ENCODE measurements around the gene NCAPG2.

NCAPG2 gene

GRCh38 chr7:158730383-158731346 lies 26.1 kb upstream of the NCAPG2 start:
- Histone ChIP-seq H3K4me2 (ENCODE audit: insufficient read depth, low read length, poor library complexity, severe bottlenecking) (no peak overlapping the region), H3K9me3 (replicated peaks in 1 of 2; ENCODE audit: control insufficient read depth in 2 of 2, insufficient read depth in 1 of 2, low read depth in 1 of 2, low read length in 2 of 2) (no peaks in the 10 kb centered on the region), H3K27me3 (ENCODE audit: control insufficient read depth in 3 of 3, insufficient read depth in 3 of 3, low read depth in 1 of 3, low read length in 3 of 3) (no peaks in the 10 kb centered on the region), H3K27ac (replicated peaks; ENCODE audit: low read length) (no peak overlapping the region), H3K23ac (ENCODE audit: low read depth, low read length, poor library complexity) (no peak overlapping the region), H3K79me1 (ENCODE audit: low read depth, low read length) (no peaks in the 10 kb centered on the region), H2BK120ac (ENCODE audit: low read depth, low read length) (no peak overlapping the region), H3K18ac (ENCODE audit: low read length) (no peak overlapping the region), H3K4me3 (ENCODE audit: low read length in 2 of 2) (no peak overlapping the region), H3K14ac (ENCODE audit: low read length) (no peak overlapping the region), H2BK12ac (ENCODE audit: low read length) (no peak overlapping the region), H4K8ac (ENCODE audit: low read depth, low read length) (no peak overlapping the region), H3K36me3 (replicated peaks in 1 of 2; ENCODE audit: control insufficient read depth in 2 of 2, insufficient read depth in 2 of 2, low read length in 2 of 2) (peaks cover 4 to 11% of the 10 kb centered on the region in 2 donors), H2AK5ac (ENCODE audit: low read depth, low read length) (no peak overlapping the region), H2BK15ac (ENCODE audit: low read length) (no peak overlapping the region), H4K91ac (ENCODE audit: low read depth, low read length, poor library complexity) (no peak overlapping the region), H2BK5ac (ENCODE audit: low read length) (no peak overlapping the region), H3K4me1 (ENCODE audit: control insufficient read depth in 2 of 2, insufficient read depth in 1 of 2, low read depth in 1 of 2, low read length in 2 of 2) (peaks cover 0 to 6% of the 10 kb centered on the region in 2 donors), H2AFZ (ENCODE audit: low read length) (peak overlapping the region; percentile 47), H3K4ac (ENCODE audit: low read length) (no peak overlapping the region), H3K9ac (ENCODE audit: low read depth, low read length, poor library complexity) (no peak overlapping the region)
- no peak for DNase-seq (ENCODE audit: low spot score)
- WGBS, 2 donors (ENCODE audit: extremely low coverage in 2 of 2, insufficient read length in 2 of 2, insufficient replicate concordance in 1 of 2), result no CpG with 5 or more reads among the region's 23 CpGs

GRCh38 chr7:158729646-158730382 lies 25.2 kb upstream of the NCAPG2 start:
- Histone ChIP-seq H3K23ac (ENCODE audit: low read depth, low read length, poor library complexity) (no peak overlapping the region), H3K4me1 (ENCODE audit: control insufficient read depth in 2 of 2, insufficient read depth in 1 of 2, low read depth in 1 of 2, low read length in 2 of 2) (peaks cover 0 to 6% of the 10 kb centered on the region in 2 donors), H3K27me3 (ENCODE audit: control insufficient read depth in 3 of 3, insufficient read depth in 3 of 3, low read depth in 1 of 3, low read length in 3 of 3) (no peaks in the 10 kb centered on the region), H3K9ac (ENCODE audit: low read depth, low read length, poor library complexity) (no peak overlapping the region), H3K79me1 (ENCODE audit: low read depth, low read length) (no peaks in the 10 kb centered on the region), H2AK5ac (ENCODE audit: low read depth, low read length) (no peak overlapping the region), H3K36me3 (replicated peaks in 1 of 2; ENCODE audit: control insufficient read depth in 2 of 2, insufficient read depth in 2 of 2, low read length in 2 of 2) (peaks cover 4 to 6% of the 10 kb centered on the region in 2 donors), H3K9me3 (replicated peaks in 1 of 2; ENCODE audit: control insufficient read depth in 2 of 2, insufficient read depth in 1 of 2, low read depth in 1 of 2, low read length in 2 of 2) (peaks cover 0 to under 1% of the 10 kb centered on the region in 2 donors), H4K91ac (ENCODE audit: low read depth, low read length, poor library complexity) (no peak overlapping the region), H3K4me3 (ENCODE audit: low read length in 2 of 2) (no peak overlapping the region), H3K18ac (ENCODE audit: low read length) (no peak overlapping the region), H2AFZ (ENCODE audit: low read length) (no peak overlapping the region), H4K8ac (ENCODE audit: low read depth, low read length) (no peak overlapping the region), H3K4me2 (ENCODE audit: insufficient read depth, low read length, poor library complexity, severe bottlenecking) (no peak overlapping the region), H2BK5ac (ENCODE audit: low read length) (no peak overlapping the region), H3K4ac (ENCODE audit: low read length) (no peak overlapping the region), H3K27ac (replicated peaks; ENCODE audit: low read length) (no peak overlapping the region), H2BK120ac (ENCODE audit: low read depth, low read length) (no peak overlapping the region), H2BK15ac (ENCODE audit: low read length) (no peak overlapping the region), H3K14ac (ENCODE audit: low read length) (no peak overlapping the region), H2BK12ac (ENCODE audit: low read length) (no peak overlapping the region)
- no CpG with 5 or more reads among the region's 7 CpGs for WGBS, 2 donors (ENCODE audit: extremely low coverage in 2 of 2, insufficient read length in 2 of 2, insufficient replicate concordance in 1 of 2)
- no peak for DNase-seq (ENCODE audit: low spot score)

- no peak overlapping the region for H3K4me2 ChIP-seq (ENCODE audit: insufficient read depth, low read length, poor library complexity, severe bottlenecking)
- H2BK15ac ChIP-seq (ENCODE audit: low read length), result no peak overlapping the region
- DNase-seq (ENCODE audit: low spot score), result no peak
- no peak overlapping the region for H3K23ac ChIP-seq (ENCODE audit: low read depth, low read length, poor library complexity)
- H3K18ac ChIP-seq (ENCODE audit: low read length), result no peak overlapping the region
- peaks cover 0 to 6% of the 10 kb centered on the region in 2 donors for H3K4me1 ChIP-seq (ENCODE audit: control insufficient read depth in 2 of 2, insufficient read depth in 1 of 2, low read depth in 1 of 2, low read length in 2 of 2)
- no CpG with 5 or more reads among the region's 16 CpGs for WGBS, 2 donors (ENCODE audit: extremely low coverage in 2 of 2, insufficient read length in 2 of 2, insufficient replicate concordance in 1 of 2)
- peak overlapping the region; percentile 98 for H4K8ac ChIP-seq (ENCODE audit: low read depth, low read length)
- H4K91ac ChIP-seq (ENCODE audit: low read depth, low read length, poor library complexity), result no peak overlapping the region
- H3K9me3 ChIP-seq (replicated peaks in 1 of 2; ENCODE audit: control insufficient read depth in 2 of 2, insufficient read depth in 1 of 2, low read depth in 1 of 2, low read length in 2 of 2), result peaks cover 0 to 2% of the 10 kb centered on the region in 2 donors
- no peak overlapping the region for H3K27ac ChIP-seq (replicated peaks; ENCODE audit: low read length)
- no peak overlapping the region for H3K9ac ChIP-seq (ENCODE audit: low read depth, low read length, poor library complexity)
- H3K14ac ChIP-seq (ENCODE audit: low read length), result no peak overlapping the region
- peaks cover 2 to 6% of the 10 kb centered on the region in 2 donors for H3K36me3 ChIP-seq (replicated peaks in 1 of 2; ENCODE audit: control insufficient read depth in 2 of 2, insufficient read depth in 2 of 2, low read length in 2 of 2)
- H2AFZ ChIP-seq (ENCODE audit: low read length), result no peak overlapping the region
- no peak overlapping the region for H2BK5ac ChIP-seq (ENCODE audit: low read length)
- H3K27me3 ChIP-seq (ENCODE audit: control insufficient read depth in 3 of 3, insufficient read depth in 3 of 3, low read depth in 1 of 3, low read length in 3 of 3), result no peaks in the 10 kb centered on the region
- no peak overlapping the region for H3K4ac ChIP-seq (ENCODE audit: low read length)
- no peak overlapping the region for H2BK12ac ChIP-seq (ENCODE audit: low read length)
- H2BK120ac ChIP-seq (ENCODE audit: low read depth, low read length), result no peak overlapping the region
- H3K79me1 ChIP-seq (ENCODE audit: low read depth, low read length), result no peaks in the 10 kb centered on the region
- H3K4me3 ChIP-seq (ENCODE audit: low read length in 2 of 2), result no peak overlapping the region
- H2AK5ac ChIP-seq (ENCODE audit: low read depth, low read length), result no peak overlapping the region
Observed at GRCh38 chr7:158728911-158729645, 24.5 kb upstream of the NCAPG2 start.

Measured in neuronal stem cell (in vitro differentiated cells).